ENCODE results near the gene TBXA2R. TPM values are rescaled to one million over a fixed set of nuclear protein-coding genes. Genes with fewer than 3 reads are reported as not detected.

TBXA2R gene
- total and polyA plus RNA-seq, 2 of the 8 experiments (the other 6 are each of a cell fraction or from before 2014, with no cell fraction given) = 0.39 to 0.50 TPM

DNA sequence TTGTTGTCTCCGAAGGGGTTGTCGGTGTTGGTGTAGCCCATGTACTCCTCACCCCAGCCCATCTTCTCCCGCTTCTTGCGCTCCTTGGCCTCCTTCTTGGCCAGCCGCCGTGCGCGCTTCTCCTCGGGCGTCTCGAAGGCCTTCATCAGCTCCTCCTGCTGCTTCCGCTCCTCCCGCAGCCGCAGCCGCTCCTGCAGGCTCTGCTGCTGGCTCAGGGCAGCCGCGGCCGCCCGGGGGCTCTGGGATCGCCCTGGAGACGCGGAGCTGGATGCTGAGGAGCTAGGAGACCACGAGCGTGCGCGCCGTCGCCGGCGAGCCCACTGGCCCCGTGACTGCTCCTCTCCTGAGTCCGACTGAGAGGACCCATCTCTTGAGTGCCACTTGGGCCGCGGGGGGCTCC, 17.0 kb upstream of the TBXA2R start:
- Histone ChIP-seq H3K36me3 (ENCODE audit: control insufficient read depth in 2 of 4, insufficient read depth in 4 of 4, low read length in 3 of 4) (peaks cover 2 to 5% (median 3%) of the 10 kb centered on the region in 4 experiments; a peak in 4 of 8 replicates), H3K27ac (ENCODE audit: low read depth, low read length) (no peak overlapping the region), H3K23ac (ENCODE audit: insufficient read length) (no peak overlapping the region), H3K18ac (ENCODE audit: extremely low read depth, low read length) (no peak overlapping the region), H3K79me2 (ENCODE audit: control insufficient read depth in 1 of 2, insufficient read depth in 2 of 2, low read length in 2 of 2) (peaks cover 9 to 24% of the 10 kb centered on the region in 2 experiments), H2BK120ac (replicated peaks; ENCODE audit: low read depth, low read length) (no peak overlapping the region), H3K4ac (replicated peaks; ENCODE audit: insufficient read length, low read depth, low read length) (no peak overlapping the region), H3K27me3 (replicated peaks in 1 of 4; ENCODE audit: control insufficient read depth in 3 of 4, extremely low read depth in 1 of 4, insufficient read depth in 3 of 4, low read length in 3 of 4) (no peaks in the 10 kb centered on the region), H3K23me2 (ENCODE audit: low read depth, low read length) (peaks cover 4% of the 10 kb centered on the region), H4K91ac (replicated peaks; ENCODE audit: insufficient read length, low read length) (no peak overlapping the region), H3K14ac (ENCODE audit: insufficient read length) (no peak overlapping the region), H4K8ac (ENCODE audit: extremely low read depth, insufficient read depth, low read length) (no peak overlapping the region; the same call in 1 of the 2 replicates), H3K9me3 (ENCODE audit: insufficient read depth in 2 of 2, low read depth in 1 of 2, low read length in 1 of 2) (no peaks in the 10 kb centered on the region), H3K4me1 (replicated peaks in 1 of 4; ENCODE audit: control insufficient read depth in 3 of 4, insufficient read depth in 4 of 4, low read length in 3 of 4) (peaks cover 0 to 6% (median 2%) of the 10 kb centered on the region in 4 experiments; a peak in 4 of 7 replicates), H2BK15ac (ENCODE audit: low read length) (no peak overlapping the region), H3K4me3 (ENCODE audit: extremely low read depth in 1 of 4, insufficient read depth in 2 of 4, low read depth in 3 of 4, low read length in 4 of 4) (no peak overlapping the region), H2AFZ (ENCODE audit: low read length) (no peak overlapping the region), H2AK5ac (ENCODE audit: low read depth, low read length) (no peak overlapping the region), H4K5ac (ENCODE audit: insufficient read length, low read depth, low read length) (no peak overlapping the region), H3K4me2 (ENCODE audit: insufficient read depth in 1 of 2, low read depth in 2 of 2, low read length in 2 of 2) (no peak overlapping the region), H3K79me1 (ENCODE audit: low read depth, low read length) (peaks cover 12% of the 10 kb centered on the region), H3K56ac (replicated peaks; ENCODE audit: insufficient read length, low read depth, low read length) (no peak overlapping the region), H2BK5ac (ENCODE audit: low read depth, low read length) (no peak overlapping the region), H2BK12ac (ENCODE audit: low read depth, low read length) (no peak overlapping the region), H3K9ac (replicated peaks in 1 of 4; ENCODE audit: extremely low read depth in 1 of 4, low read depth in 3 of 4, low read length in 3 of 4) (no peak overlapping the region), H2BK20ac (ENCODE audit: low read length) (no peak overlapping the region), H4K20me1 (replicated peaks in 1 of 2; ENCODE audit: control insufficient read depth in 1 of 2, insufficient read depth in 2 of 2, low read length in 2 of 2) (peaks cover 4 to 11% of the 10 kb centered on the region in 2 experiments)
- DNase-seq (ENCODE audit: low read depth in 1 of 2, low spot score in 2 of 2) (no peak), FAIRE-seq (no peak)
- TF ChIP-seq KDM4A (IDR thresholded peaks at IDR 0.05; ENCODE audit: low read depth, low read length, severe bottlenecking) (no peak), SIN3A (conservative IDR thresholded peaks at IDR 0.05 in 1 of 2, IDR thresholded peaks at IDR 0.05 in 1 of 2; ENCODE audit: low read depth in 1 of 2, low read length in 2 of 2) (no peak), SIX5 (IDR thresholded peaks at IDR 0.05; ENCODE audit: low read depth, low read length) (no peak), CHD2 (IDR thresholded peaks at IDR 0.05; ENCODE audit: low read length) (no peak), NANOG (IDR thresholded peaks at IDR 0.05; ENCODE audit: insufficient read depth, low read depth, low read length, poor library complexity, severe bottlenecking) (no peak)
- TF ChIP-seq, protein P1, sequence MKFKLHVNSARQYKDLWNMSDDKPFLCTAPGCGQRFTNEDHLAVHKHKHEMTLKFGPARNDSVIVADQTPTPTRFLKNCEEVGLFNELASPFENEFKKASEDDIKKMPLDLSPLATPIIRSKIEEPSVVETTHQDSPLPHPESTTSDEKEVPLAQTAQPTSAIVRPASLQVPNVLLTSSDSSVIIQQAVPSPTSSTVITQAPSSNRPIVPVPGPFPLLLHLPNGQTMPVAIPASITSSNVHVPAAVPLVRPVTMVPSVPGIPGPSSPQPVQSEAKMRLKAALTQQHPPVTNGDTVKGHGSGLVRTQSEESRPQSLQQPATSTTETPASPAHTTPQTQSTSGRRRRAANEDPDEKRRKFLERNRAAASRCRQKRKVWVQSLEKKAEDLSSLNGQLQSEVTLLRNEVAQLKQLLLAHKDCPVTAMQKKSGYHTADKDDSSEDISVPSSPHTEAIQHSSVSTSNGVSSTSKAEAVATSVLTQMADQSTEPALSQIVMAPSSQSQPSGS (IDR thresholded peaks at IDR 0.05; ENCODE audit: low read length) = no peak
- TF ChIP-seq, protein P2, sequence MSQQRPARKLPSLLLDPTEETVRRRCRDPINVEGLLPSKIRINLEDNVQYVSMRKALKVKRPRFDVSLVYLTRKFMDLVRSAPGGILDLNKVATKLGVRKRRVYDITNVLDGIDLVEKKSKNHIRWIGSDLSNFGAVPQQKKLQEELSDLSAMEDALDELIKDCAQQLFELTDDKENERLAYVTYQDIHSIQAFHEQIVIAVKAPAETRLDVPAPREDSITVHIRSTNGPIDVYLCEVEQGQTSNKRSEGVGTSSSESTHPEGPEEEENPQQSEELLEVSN (IDR thresholded peaks at IDR 0.05) = no peak
- 95% methylated on average over 32 of the region's 34 CpGs; no CpG with 5 or more reads in 1 of the 2 experiments for WGBS, 2 experiments (ENCODE audit: extremely low coverage in 1 of 2, insufficient coverage in 1 of 2, insufficient read length in 1 of 2, insufficient replicate concordance in 2 of 2, low coverage in 1 of 2, low lambda C conversion rate in 2 of 2, missing lambda C conversion rate in 1 of 2)
- ChIA-PET CTCF (ENCODE audit: partially characterized antibody) (interaction anchor here (1.1 to 2.5 kb wide), 4 partner anchors 9 to 97 kb away, joined by 3 to 13 read pairs (median 4); no protein-coding TSS in a partner anchor), POLR2A (ENCODE audit: partially characterized antibody) (no interaction called here)
